ENCODE data around the gene ARHGEF6.

Gene ARHGEF6

GRCh38 chrX:136630881-136631280, 149.9 kb downstream of the ARHGEF6 start:
- Histone ChIP-seq H3K27me3 (replicated peaks in 2 of 5; ENCODE audit: control insufficient read depth in 4 of 5, insufficient read depth in 5 of 5, low read length in 4 of 5) (peaks cover 0 to 24% (median 2%) of the 10 kb centered on the region in 5 experiments), H3K27ac (ENCODE audit: insufficient read depth in 1 of 2, low read depth in 1 of 2, low read length in 2 of 2, poor library complexity in 1 of 2, severe bottlenecking in 2 of 2) (no peak overlapping the region), H3K4me3 (ENCODE audit: control insufficient read depth in 1 of 7, extremely low read depth in 1 of 7, insufficient read depth in 4 of 7, low read depth in 2 of 7, low read length in 6 of 7) (no peak overlapping the region), H3K36me3 (ENCODE audit: control insufficient read depth in 4 of 4, insufficient read depth in 4 of 4, low read length in 3 of 4) (no peaks in the 10 kb centered on the region), H3K9me3 (ENCODE audit: control extremely low read depth in 1 of 5, control insufficient read depth in 4 of 5, insufficient read depth in 2 of 5, low read depth in 1 of 5, low read length in 4 of 5) (no peaks in the 10 kb centered on the region), H3K4me1 (ENCODE audit: control extremely low read depth in 1 of 4, control insufficient read depth in 4 of 4, insufficient read depth in 4 of 4, low read length in 3 of 4) (peaks cover 0 to 10% (median 7%) of the 10 kb centered on the region in 4 experiments)
- POLR2A ChIA-PET, result no interaction called here
- WGBS (ENCODE audit: insufficient coverage), result 67% methylated on average over 1 of the region's 1 CpG
- CTCF ChIA-PET, result interaction anchor here (1.5 kb wide), 1 partner anchor 22 kb away, joined by 3 read pairs; no protein-coding TSS in a partner anchor
- no peak for DNase-seq

- Histone ChIP-seq H3K9me3 (ENCODE audit: control extremely low read depth in 1 of 5, control insufficient read depth in 4 of 5, insufficient read depth in 2 of 5, low read depth in 1 of 5, low read length in 4 of 5) (no peaks in the 10 kb centered on the region), H3K27ac (ENCODE audit: insufficient read depth in 1 of 2, low read depth in 1 of 2, low read length in 2 of 2, poor library complexity in 1 of 2, severe bottlenecking in 2 of 2) (no peak overlapping the region), H3K4me3 (ENCODE audit: control insufficient read depth in 1 of 7, extremely low read depth in 1 of 7, insufficient read depth in 4 of 7, low read depth in 2 of 7, low read length in 6 of 7) (no peak overlapping the region), H3K27me3 (replicated peaks in 2 of 5; ENCODE audit: control insufficient read depth in 4 of 5, insufficient read depth in 5 of 5, low read length in 4 of 5) (peaks cover 0 to 36% (median 2%) of the 10 kb centered on the region in 5 experiments), H3K4me1 (ENCODE audit: control extremely low read depth in 1 of 4, control insufficient read depth in 4 of 4, insufficient read depth in 4 of 4, low read length in 3 of 4) (peaks cover 0 to 6% (median 1%) of the 10 kb centered on the region in 4 experiments), H3K36me3 (ENCODE audit: control insufficient read depth in 4 of 4, insufficient read depth in 4 of 4, low read length in 3 of 4) (no peaks in the 10 kb centered on the region)
- peak in 2 of 3 donors; percentile 31 to 53 for DNase-seq
- WGBS (ENCODE audit: insufficient coverage), result 24% methylated on average over 3 of the region's 6 CpGs
- CTCF ChIA-PET, result interaction anchor here (1.0 kb wide), 1 partner anchor 71 kb away, joined by 3 read pairs; no protein-coding TSS in a partner anchor
- POLR2A ChIA-PET, result no interaction called here
Observed at GRCh38 chrX:136629084-136629750, 151.5 kb downstream of the ARHGEF6 start.

DNA sequence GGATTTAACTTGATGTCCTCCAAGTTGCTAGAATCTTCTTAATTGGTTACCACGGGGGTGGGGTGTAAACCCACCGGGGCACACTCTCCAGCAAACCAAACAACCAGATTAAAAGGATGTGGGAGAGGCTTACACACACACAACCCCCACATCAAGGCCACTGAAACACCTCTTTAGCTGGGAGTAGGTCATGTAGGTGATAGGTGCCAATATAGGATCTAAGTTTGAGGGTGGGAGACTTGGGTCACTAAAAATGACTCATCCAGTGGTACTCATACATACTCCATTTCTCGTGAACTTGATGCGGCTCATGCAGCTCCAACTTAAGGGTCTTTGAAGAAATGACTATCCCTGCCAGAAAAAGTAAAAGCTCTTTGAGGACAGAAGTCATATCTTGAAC, 153.3 kb downstream of the ARHGEF6 start:
- no peak for DNase-seq
- no peaks in the 10 kb centered on the region for H3K9me3 ChIP-seq (ENCODE audit: control extremely low read depth in 1 of 5, control insufficient read depth in 4 of 5, insufficient read depth in 2 of 5, low read depth in 1 of 5, low read length in 4 of 5)
- H3K27ac ChIP-seq (ENCODE audit: insufficient read depth in 1 of 2, low read depth in 1 of 2, low read length in 2 of 2, poor library complexity in 1 of 2, severe bottlenecking in 2 of 2), result no peak overlapping the region
- H3K27me3 ChIP-seq (replicated peaks in 2 of 5; ENCODE audit: control insufficient read depth in 4 of 5, insufficient read depth in 5 of 5, low read length in 4 of 5), result peaks cover 0 to 33% (median 2%) of the 10 kb centered on the region in 5 experiments
- no CpG with 5 or more reads among the region's 4 CpGs for WGBS (ENCODE audit: insufficient coverage)
- ChIA-PET POLR2A (no interaction called here), CTCF (no interaction called here)
- no peaks in the 10 kb centered on the region for H3K36me3 ChIP-seq (ENCODE audit: control insufficient read depth in 4 of 4, insufficient read depth in 4 of 4, low read length in 3 of 4)
- peaks cover 0 to 15% (median 6%) of the 10 kb centered on the region in 4 experiments for H3K4me1 ChIP-seq (ENCODE audit: control extremely low read depth in 1 of 4, control insufficient read depth in 4 of 4, insufficient read depth in 4 of 4, low read length in 3 of 4)
- no peak overlapping the region for H3K4me3 ChIP-seq (ENCODE audit: control insufficient read depth in 1 of 7, extremely low read depth in 1 of 7, insufficient read depth in 4 of 7, low read depth in 2 of 7, low read length in 6 of 7)

GRCh38 chrX:136626891-136627290, 153.8 kb downstream of the ARHGEF6 start:
- H3K4me3 ChIP-seq (ENCODE audit: control insufficient read depth in 1 of 7, extremely low read depth in 1 of 7, insufficient read depth in 4 of 7, low read depth in 2 of 7, low read length in 6 of 7), result no peak overlapping the region
- ChIA-PET CTCF (no interaction called here), POLR2A (no interaction called here)
- H3K4me1 ChIP-seq (ENCODE audit: control extremely low read depth in 1 of 4, control insufficient read depth in 4 of 4, insufficient read depth in 4 of 4, low read length in 3 of 4), result peaks cover 0 to 15% (median 6%) of the 10 kb centered on the region in 4 experiments
- DNase-seq, result no peak
- H3K27ac ChIP-seq (ENCODE audit: insufficient read depth in 1 of 2, low read depth in 1 of 2, low read length in 2 of 2, poor library complexity in 1 of 2, severe bottlenecking in 2 of 2), result no peak overlapping the region
- no CpG with 5 or more reads among the region's 1 CpG for WGBS (ENCODE audit: insufficient coverage)
- H3K36me3 ChIP-seq (ENCODE audit: control insufficient read depth in 4 of 4, insufficient read depth in 4 of 4, low read length in 3 of 4), result no peaks in the 10 kb centered on the region
- H3K27me3 ChIP-seq (replicated peaks in 2 of 5; ENCODE audit: control insufficient read depth in 4 of 5, insufficient read depth in 5 of 5, low read length in 4 of 5), result peaks cover 0 to 28% (median 2%) of the 10 kb centered on the region in 5 experiments
- H3K9me3 ChIP-seq (ENCODE audit: control extremely low read depth in 1 of 5, control insufficient read depth in 4 of 5, insufficient read depth in 2 of 5, low read depth in 1 of 5, low read length in 4 of 5), result no peaks in the 10 kb centered on the region

GRCh38 chrX:136626237-136626636, 154.5 kb downstream of the ARHGEF6 start:
- Histone ChIP-seq H3K4me1 (ENCODE audit: control extremely low read depth in 1 of 4, control insufficient read depth in 4 of 4, insufficient read depth in 4 of 4, low read length in 3 of 4) (peaks cover 0 to 15% (median 6%) of the 10 kb centered on the region in 4 experiments), H3K27me3 (replicated peaks in 2 of 5; ENCODE audit: control insufficient read depth in 4 of 5, insufficient read depth in 5 of 5, low read length in 4 of 5) (peaks cover 0 to 31% (median 2%) of the 10 kb centered on the region in 5 experiments), H3K4me3 (ENCODE audit: control insufficient read depth in 1 of 7, extremely low read depth in 1 of 7, insufficient read depth in 4 of 7, low read depth in 2 of 7, low read length in 6 of 7) (no peak overlapping the region), H3K9me3 (ENCODE audit: control extremely low read depth in 1 of 5, control insufficient read depth in 4 of 5, insufficient read depth in 2 of 5, low read depth in 1 of 5, low read length in 4 of 5) (no peaks in the 10 kb centered on the region), H3K27ac (ENCODE audit: insufficient read depth in 1 of 2, low read depth in 1 of 2, low read length in 2 of 2, poor library complexity in 1 of 2, severe bottlenecking in 2 of 2) (no peak overlapping the region), H3K36me3 (ENCODE audit: control insufficient read depth in 4 of 4, insufficient read depth in 4 of 4, low read length in 3 of 4) (no peaks in the 10 kb centered on the region)
- ChIA-PET CTCF (no interaction called here), POLR2A (no interaction called here)
- peak in 1 of 3 donors; percentile 24 for DNase-seq
- 80% methylated on average over 1 of the region's 2 CpGs for WGBS (ENCODE audit: insufficient coverage)

DNA sequence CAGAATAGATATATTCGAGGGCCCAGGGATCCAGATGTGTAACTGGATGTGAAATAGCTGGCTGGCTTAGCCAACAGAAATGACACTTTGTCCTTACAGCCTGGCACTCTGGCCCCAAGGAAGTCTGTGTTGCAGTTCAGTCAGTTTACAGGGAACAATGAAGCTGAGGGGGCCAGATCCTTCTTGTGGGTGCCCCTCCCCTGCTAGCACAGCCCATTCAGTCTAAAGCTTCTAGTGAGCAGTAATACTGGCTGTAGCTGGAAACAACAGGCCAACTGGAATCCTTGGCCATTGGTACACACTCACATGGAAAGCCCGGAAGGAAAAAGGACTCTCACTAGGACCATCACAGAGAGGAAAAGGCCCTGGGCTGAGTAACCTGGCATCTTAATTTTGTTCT, 155.5 kb downstream of the ARHGEF6 start:
- DNase-seq, result no peak
- CTCF ChIA-PET, result no interaction called here
- H3K36me3 ChIP-seq (ENCODE audit: control insufficient read depth in 4 of 4, insufficient read depth in 4 of 4, low read length in 3 of 4), result no peaks in the 10 kb centered on the region
- WGBS (ENCODE audit: insufficient coverage), result 86% methylated on average over 2 of the region's 2 CpGs
- POLR2A ChIA-PET, result no interaction called here
- H3K27me3 ChIP-seq (replicated peaks in 2 of 5; ENCODE audit: control insufficient read depth in 4 of 5, insufficient read depth in 5 of 5, low read length in 4 of 5), result peaks cover 0 to 28% (median 2%) of the 10 kb centered on the region in 5 experiments
- H3K9me3 ChIP-seq (ENCODE audit: control extremely low read depth in 1 of 5, control insufficient read depth in 4 of 5, insufficient read depth in 2 of 5, low read depth in 1 of 5, low read length in 4 of 5), result no peaks in the 10 kb centered on the region
- peaks cover 0 to 15% (median 6%) of the 10 kb centered on the region in 4 experiments for H3K4me1 ChIP-seq (ENCODE audit: control extremely low read depth in 1 of 4, control insufficient read depth in 4 of 4, insufficient read depth in 4 of 4, low read length in 3 of 4)
- no peak overlapping the region for H3K4me3 ChIP-seq (ENCODE audit: control insufficient read depth in 1 of 7, extremely low read depth in 1 of 7, insufficient read depth in 4 of 7, low read depth in 2 of 7, low read length in 6 of 7)
- H3K27ac ChIP-seq (ENCODE audit: insufficient read depth in 1 of 2, low read depth in 1 of 2, low read length in 2 of 2, poor library complexity in 1 of 2, severe bottlenecking in 2 of 2), result no peak overlapping the region

GRCh38 chrX:136623396-136623795, 157.3 kb downstream of the ARHGEF6 start:
- peaks cover 0 to 12% (median 4%) of the 10 kb centered on the region in 4 experiments for H3K4me1 ChIP-seq (ENCODE audit: control extremely low read depth in 1 of 4, control insufficient read depth in 4 of 4, insufficient read depth in 4 of 4, low read length in 3 of 4)
- DNase-seq, result peak; percentile 31 to 84 (median 83)
- WGBS (ENCODE audit: insufficient coverage), result 50% methylated on average over 1 of the region's 1 CpG
- no peak overlapping the region for H3K4me3 ChIP-seq (ENCODE audit: control insufficient read depth in 1 of 7, extremely low read depth in 1 of 7, insufficient read depth in 4 of 7, low read depth in 2 of 7, low read length in 6 of 7)
- no peaks in the 10 kb centered on the region for H3K36me3 ChIP-seq (ENCODE audit: control insufficient read depth in 4 of 4, insufficient read depth in 4 of 4, low read length in 3 of 4)
- H3K9me3 ChIP-seq (ENCODE audit: control extremely low read depth in 1 of 5, control insufficient read depth in 4 of 5, insufficient read depth in 2 of 5, low read depth in 1 of 5, low read length in 4 of 5), result no peaks in the 10 kb centered on the region
- H3K27ac ChIP-seq (ENCODE audit: insufficient read depth in 1 of 2, low read depth in 1 of 2, low read length in 2 of 2, poor library complexity in 1 of 2, severe bottlenecking in 2 of 2), result no peak overlapping the region
- H3K27me3 ChIP-seq (replicated peaks in 2 of 5; ENCODE audit: control insufficient read depth in 4 of 5, insufficient read depth in 5 of 5, low read length in 4 of 5), result peaks cover 0 to 37% (median 2%) of the 10 kb centered on the region in 5 experiments
- ChIA-PET CTCF (no interaction called here), POLR2A (no interaction called here)

All from common myeloid progenitor, CD34-positive (primary cell).